Uterus (tissue), 4 donors: ENCODE data around the gene KMT5B. TPM values are rescaled to one million over a fixed set of nuclear protein-coding genes. Genes with fewer than 3 reads are reported as not detected.
A peak's percentile ranks its signal among the peaks of the same experiment; 100 is the strongest.

Experiments
- DNase-seq, 2 donors: peaks; one replicate each; pipeline ENCODE4 v3.0.0-alpha.2; 2019 to 2020
- H3K27ac ChIP-seq, 2 donors: fragments of 200-600 bp; sonication (generic); 1 replicate in 1 of 2; 2 replicates in 1 of 2; pipeline ENCODE4 v1.5.1; 2016 to 2018
- H3K27me3 ChIP-seq, 2 donors: fragments of 200-600 bp; sonication (generic); one replicate each; pipeline ENCODE4 v1.5.1; 2018 to 2019; ENCODE audit warnings: control low read depth in 1 of 2
- H3K36me3 ChIP-seq, 2 donors: fragments of 200-600 bp; sonication (generic); one replicate each; pipeline ENCODE4 v1.5.1; 2019; ENCODE audit warnings: control low read depth in 1 of 2
- H3K4me1 ChIP-seq, 2 donors: fragments of 200-600 bp; sonication (generic); one replicate each; pipeline ENCODE4 v1.5.1; 2018 to 2019; ENCODE audit warnings: control low read depth in 1 of 2
- H3K4me3 ChIP-seq, 2 donors: fragments of 200-600 bp; sonication (generic); 1 replicate in 1 of 2; 2 replicates in 1 of 2; pipeline ENCODE4 v1.5.1; 2018 to 2019; ENCODE audit warnings: mild to moderate bottlenecking in 1 of 2
- H3K9me3 ChIP-seq, 2 donors: fragments of 200-600 bp; sonication (generic); one replicate each; pipeline ENCODE4 v1.5.1; 2019; ENCODE audit warnings: control low read depth in 1 of 2
- POLR2A ChIP-seq, 2 donors: fragments of 450-650 bp; IDR thresholded peaks; one replicate each; pipeline ENCODE4 v1.6.1; 2016; ENCODE audit warnings: antibody characterized with exemption in 2 of 2, mild to moderate bottlenecking in 1 of 2, moderate library complexity in 1 of 2
- intact Hi-C: fragments of 100-400 bp; cut with DNase I; formaldehyde crosslinking; loops from one replicate; pipeline ENCODE4 v1.15.1; 2023; ENCODE audit warnings: low total_unique reads
- total RNA-seq, 4 donors: library from RNA; depleted of rRNA in 3 of 4; stranded (reverse); fragments of >200 nt in 3 of 4; gene quantifications; one replicate each; pipeline versions ENCODE4 v1.1.0 to v1.2.4, GENCODE V29; 2014 to 2023
- TF ChIP-seq, protein P1 (sequence below), 4 experiments: fragments of 200-600 bp in 2 of 4; fragments of 450-650 bp in 2 of 4; sonication (generic) in 2 of 4; IDR thresholded peaks; one replicate each; pipeline ENCODE4 v1.5.1; 2016 to 2019; ENCODE audit warnings: antibody characterized with exemption in 4 of 4, mild to moderate bottlenecking in 2 of 4, moderate library complexity in 1 of 4
- donor health status: DM: yes; HTN: yes; CAD: no.

The KMT5B gene
- 100 to 1,000 TPM in 1 of 4 donors, 10 to 100 TPM in 3; 13.5 to 108 (median 79.4) TPM for total RNA-seq

DNA sequence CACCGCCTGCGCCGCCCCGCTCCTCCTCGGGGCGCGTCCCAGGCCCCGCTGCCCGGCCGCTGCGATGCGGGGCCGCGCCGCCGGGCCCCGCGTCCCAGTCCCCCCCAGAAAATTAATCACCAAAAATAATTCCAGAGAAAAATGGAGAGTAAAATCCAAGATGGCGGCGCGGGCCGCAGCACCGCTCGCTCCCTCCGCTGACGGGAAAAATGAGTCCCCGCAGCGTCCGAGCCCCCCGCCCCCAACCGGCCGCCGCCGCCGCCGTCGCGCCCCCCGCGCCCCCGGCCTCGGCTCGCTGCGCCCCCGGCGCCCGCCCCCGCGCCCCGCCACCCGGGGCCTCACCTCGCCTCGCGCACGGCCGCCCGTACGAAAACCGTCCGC lies at the start of gene KMT5B:
Gene KMT5B (minus strand): TSS at position 162 of the 381 bp plus-strand sequence. CDS start 23,220 bp downstream, outside the sequence.
- Histone ChIP-seq H3K4me1 (peaks cover 0 to 30% of the 10 kb centered on the region in 2 donors), H3K9me3 (no peaks in the 10 kb centered on the region), H3K36me3 (no peaks in the 10 kb centered on the region), H3K27me3 (no peaks in the 10 kb centered on the region), H3K4me3 (peak within 1 kb of the TSS; percentile 73 to 99), H3K27ac (peak within 1 kb of the TSS; percentile 95 to 99)
- peak; percentile 55 to 70 for DNase-seq
- intact Hi-C loops: no loop called here
- TF ChIP-seq, protein P1, sequence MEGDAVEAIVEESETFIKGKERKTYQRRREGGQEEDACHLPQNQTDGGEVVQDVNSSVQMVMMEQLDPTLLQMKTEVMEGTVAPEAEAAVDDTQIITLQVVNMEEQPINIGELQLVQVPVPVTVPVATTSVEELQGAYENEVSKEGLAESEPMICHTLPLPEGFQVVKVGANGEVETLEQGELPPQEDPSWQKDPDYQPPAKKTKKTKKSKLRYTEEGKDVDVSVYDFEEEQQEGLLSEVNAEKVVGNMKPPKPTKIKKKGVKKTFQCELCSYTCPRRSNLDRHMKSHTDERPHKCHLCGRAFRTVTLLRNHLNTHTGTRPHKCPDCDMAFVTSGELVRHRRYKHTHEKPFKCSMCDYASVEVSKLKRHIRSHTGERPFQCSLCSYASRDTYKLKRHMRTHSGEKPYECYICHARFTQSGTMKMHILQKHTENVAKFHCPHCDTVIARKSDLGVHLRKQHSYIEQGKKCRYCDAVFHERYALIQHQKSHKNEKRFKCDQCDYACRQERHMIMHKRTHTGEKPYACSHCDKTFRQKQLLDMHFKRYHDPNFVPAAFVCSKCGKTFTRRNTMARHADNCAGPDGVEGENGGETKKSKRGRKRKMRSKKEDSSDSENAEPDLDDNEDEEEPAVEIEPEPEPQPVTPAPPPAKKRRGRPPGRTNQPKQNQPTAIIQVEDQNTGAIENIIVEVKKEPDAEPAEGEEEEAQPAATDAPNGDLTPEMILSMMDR (IDR thresholded peaks at IDR 0.05): no peak
- no peak for TF ChIP-seq POLR2A (IDR thresholded peaks at IDR 0.05)

DNA sequence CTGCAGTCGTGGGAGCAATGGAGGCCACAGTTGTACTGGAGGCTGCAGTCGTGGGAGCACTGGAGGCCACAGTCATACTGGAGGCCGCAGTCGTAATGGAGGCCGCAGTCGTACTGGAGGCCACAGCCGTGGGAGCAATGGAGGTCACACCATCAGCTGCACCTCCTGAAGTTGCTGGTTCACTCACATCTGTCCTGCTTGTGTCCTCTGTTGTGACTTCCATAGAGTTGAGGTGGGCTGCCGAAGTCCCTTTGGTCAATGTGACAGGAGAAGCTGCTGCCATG lies 49.4 kb upstream of the KMT5B start:
- Histone ChIP-seq H3K27ac (no peak overlapping the region), H3K4me1 (no peaks in the 10 kb centered on the region), H3K27me3 (no peaks in the 10 kb centered on the region), H3K4me3 (no peak overlapping the region), H3K9me3 (no peaks in the 10 kb centered on the region), H3K36me3 (no peaks in the 10 kb centered on the region)
- TF ChIP-seq POLR2A (IDR thresholded peaks at IDR 0.05): no peak
- TF ChIP-seq, protein P1 (IDR thresholded peaks at IDR 0.05): no peak
- no peak for DNase-seq
- intact Hi-C loops: loop anchor here (5.0 kb wide), 1 partner anchor 180 kb away; no protein-coding TSS in a partner anchor

DNA sequence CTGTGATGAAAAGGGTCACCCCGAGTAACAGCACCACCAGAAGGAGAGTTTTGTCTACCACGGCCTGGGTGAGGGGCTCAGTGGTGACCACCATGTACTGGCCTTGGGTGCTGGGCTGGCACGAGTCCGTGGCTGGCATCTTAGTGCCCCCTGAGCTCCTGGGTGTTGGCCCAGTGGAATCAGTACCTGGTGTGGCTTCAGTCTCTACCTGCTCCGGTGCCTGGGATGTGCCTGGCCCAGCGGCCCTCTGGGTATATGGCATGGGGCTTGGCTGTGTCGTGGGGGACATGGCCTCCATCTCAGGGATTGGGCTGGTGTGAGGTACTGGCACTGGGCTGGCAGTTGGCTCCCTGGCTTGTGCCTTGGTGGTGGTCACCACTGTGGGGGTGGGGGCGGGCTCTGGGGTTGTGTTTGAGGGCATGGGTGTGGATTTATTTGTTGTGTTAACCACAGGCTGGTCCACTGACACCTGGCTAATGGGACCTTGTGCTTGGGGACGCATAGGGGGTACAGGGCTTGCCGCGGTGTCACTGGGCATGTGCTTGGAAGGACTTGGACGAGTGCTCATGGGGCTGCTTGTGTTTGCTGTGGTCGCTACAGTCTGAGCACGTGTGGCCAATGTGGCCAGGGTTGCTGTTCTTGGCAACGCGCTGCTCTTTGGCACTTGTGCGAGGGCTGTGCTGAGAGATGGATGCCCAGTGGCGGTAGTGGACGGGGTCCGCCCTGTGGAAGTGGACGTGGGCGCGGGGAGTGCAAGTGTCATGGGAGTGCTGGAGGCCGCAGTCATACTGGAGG lies 48.9 kb upstream of the KMT5B start:
- intact Hi-C loops: loop anchor here (5.0 kb wide), 1 partner anchor 180 kb away; no protein-coding TSS in a partner anchor
- H3K4me1 ChIP-seq: peaks cover 0 to 1% of the 10 kb centered on the region in 2 donors
- no peak for TF ChIP-seq POLR2A (IDR thresholded peaks at IDR 0.05)
- H3K36me3 ChIP-seq: no peaks in the 10 kb centered on the region
- no peak overlapping the region for H3K4me3 ChIP-seq
- H3K27ac ChIP-seq: no peak overlapping the region
- H3K9me3 ChIP-seq: no peaks in the 10 kb centered on the region
- no peak for DNase-seq
- H3K27me3 ChIP-seq: no peaks in the 10 kb centered on the region

DNA sequence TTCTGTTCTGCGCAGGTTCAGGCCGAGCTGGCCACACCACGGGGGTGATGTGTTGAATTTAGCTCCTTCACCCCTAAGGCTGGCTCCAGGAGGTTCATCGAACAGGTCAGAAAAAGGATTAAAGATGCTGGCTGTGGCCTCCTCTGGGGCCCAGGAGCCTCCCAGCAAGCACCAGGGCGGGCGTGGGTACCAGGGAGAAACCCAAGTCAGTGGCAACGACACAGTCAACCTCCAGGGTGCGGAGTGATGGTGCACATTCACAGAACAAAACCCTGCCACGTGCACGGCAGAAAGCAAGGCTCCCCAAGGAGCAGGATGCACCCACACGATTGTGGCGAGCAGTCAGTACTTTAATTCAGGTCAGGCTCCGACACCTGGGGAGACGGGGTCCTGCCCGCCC lies 47.9 kb upstream of the KMT5B start:
- intact Hi-C loops: loop anchor here (5.0 kb wide), 1 partner anchor 181 kb away; no protein-coding TSS in a partner anchor
- Histone ChIP-seq H3K36me3 (no peaks in the 10 kb centered on the region), H3K27ac (no peak overlapping the region), H3K27me3 (no peaks in the 10 kb centered on the region), H3K9me3 (no peaks in the 10 kb centered on the region), H3K4me3 (no peak overlapping the region), H3K4me1 (peaks cover 5 to 8% of the 10 kb centered on the region in 2 donors)
- TF ChIP-seq POLR2A (IDR thresholded peaks at IDR 0.05): no peak
- TF ChIP-seq, protein P1 (IDR thresholded peaks at IDR 0.05): no peak
- DNase-seq: no peak

DNA sequence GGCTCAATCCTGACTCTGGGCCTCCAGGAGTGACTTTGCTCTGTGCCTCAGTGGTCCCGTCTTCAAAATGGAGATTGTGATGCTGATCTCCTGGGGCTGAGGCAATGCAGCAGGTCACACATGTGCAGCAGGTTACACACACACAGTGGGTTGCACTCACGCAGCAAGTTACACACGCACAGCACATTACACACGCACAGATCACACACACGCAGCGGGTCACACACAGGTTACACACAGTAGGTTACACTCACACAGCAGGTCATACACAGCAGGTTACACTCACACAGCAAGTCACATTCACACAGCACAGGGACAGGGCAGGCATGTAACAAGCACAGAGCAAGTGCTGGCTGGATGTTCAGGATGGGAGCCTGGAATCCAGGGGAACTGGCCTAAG lies 47.4 kb upstream of the KMT5B start:
- Histone ChIP-seq H3K36me3 (no peaks in the 10 kb centered on the region), H3K27me3 (no peaks in the 10 kb centered on the region), H3K4me1 (peaks cover 5 to 8% of the 10 kb centered on the region in 2 donors), H3K9me3 (no peaks in the 10 kb centered on the region), H3K27ac (no peak overlapping the region), H3K4me3 (no peak overlapping the region)
- no peak for TF ChIP-seq POLR2A (IDR thresholded peaks at IDR 0.05)
- TF ChIP-seq, protein P1 (IDR thresholded peaks at IDR 0.05): no peak
- intact Hi-C loops: loop anchor here (5.0 kb wide), 1 partner anchor 182 kb away; no protein-coding TSS in a partner anchor
- DNase-seq: no peak
